Testis (tissue), 3 donors: Measurements from ENCODE around the gene CSH1. TPM values are rescaled to one million over a fixed set of nuclear protein-coding genes. Genes with fewer than 3 reads are reported as not detected.
"Not testable (repeated sequence)": the region's sequence is repeated elsewhere in the genome, so short reads cannot be mapped to it uniquely, and the experiment has no call there.

Source experiments
- DNase-seq: peaks from one replicate; pipeline ENCODE4 v3.0.0-alpha.2; 2019
- H3K27ac ChIP-seq, 2 donors: fragments of 200-600 bp; sonication (generic); one replicate each; pipeline ENCODE4 v1.5.1; 2019
- H3K27me3 ChIP-seq: fragments of 200-600 bp; sonication (generic); one replicate; pipeline ENCODE4 v1.5.1; 2019
- H3K36me3 ChIP-seq: fragments of 200-600 bp; sonication (generic); one replicate; pipeline ENCODE4 v1.5.1; 2017; ENCODE audit warnings: low read depth; ENCODE audit errors: missing control alignments
- H3K4me1 ChIP-seq: fragments of 200-600 bp; sonication (generic); one replicate; pipeline ENCODE4 v1.5.1; 2019
- H3K4me3 ChIP-seq, 2 donors: fragments of 200-600 bp; sonication (generic); one replicate each; pipeline ENCODE4 v1.5.1; 2017 to 2019
- H3K9me3 ChIP-seq: fragments of 200-600 bp; sonication (generic); one replicate; pipeline ENCODE4 v1.5.1; 2017
- POLR2A ChIP-seq: fragments of 450-650 bp; IDR thresholded peaks from one replicate; pipeline ENCODE4 v1.6.1; 2017; ENCODE audit warnings: antibody characterized with exemption, mild to moderate bottlenecking, moderate library complexity
- WGBS, 2 donors: methylation state at CpG; one replicate each; pipeline ENCODE4 v1.1.5; 2018; 5-methylcytosine and 5-hydroxymethylcytosine counted together
- intact Hi-C: fragments of 100-400 bp; cut with DNase I; formaldehyde crosslinking; loops from one replicate; pipeline ENCODE4 v1.15.1; 2023; ENCODE audit warnings: low total_unique reads
- polyA plus RNA-seq: library from polyadenylated mRNA; stranded (reverse); fragments of 350-450 nt; fragmentation: Illumina TruSeq; extraction: RNeasy Lipid Tissue Mini Kit (QIAGEN cat#74804); gene quantifications from one replicate; pipeline ENCODE4 v1.2.3, GENCODE V29; 2014; ENCODE audit warnings: low read depth, low replicate concordance; ENCODE audit not compliant: insufficient read depth
- total RNA-seq, 2 donors: library from RNA; depleted of rRNA; stranded (reverse); fragments of >200 nt; gene quantifications; one replicate each; pipeline ENCODE4 v1.2.3, GENCODE V29; 2016
- TF ChIP-seq, protein P1 (sequence below), 3 experiments: fragments of 450-650 bp in 2 of 3; fragments of 200-600 bp in 1 of 3; sonication (generic) in 1 of 3; IDR thresholded peaks; one replicate each; pipeline ENCODE4 v1.5.1; 2016 to 2019; ENCODE audit warnings: antibody characterized with exemption in 3 of 3, mild to moderate bottlenecking in 2 of 3, moderate library complexity in 1 of 3

Gene CSH1
- total and polyA plus RNA-seq, 3 donors from 2014 or later = 0.71 to 1.2 TPM; not detected in 1

DNA sequence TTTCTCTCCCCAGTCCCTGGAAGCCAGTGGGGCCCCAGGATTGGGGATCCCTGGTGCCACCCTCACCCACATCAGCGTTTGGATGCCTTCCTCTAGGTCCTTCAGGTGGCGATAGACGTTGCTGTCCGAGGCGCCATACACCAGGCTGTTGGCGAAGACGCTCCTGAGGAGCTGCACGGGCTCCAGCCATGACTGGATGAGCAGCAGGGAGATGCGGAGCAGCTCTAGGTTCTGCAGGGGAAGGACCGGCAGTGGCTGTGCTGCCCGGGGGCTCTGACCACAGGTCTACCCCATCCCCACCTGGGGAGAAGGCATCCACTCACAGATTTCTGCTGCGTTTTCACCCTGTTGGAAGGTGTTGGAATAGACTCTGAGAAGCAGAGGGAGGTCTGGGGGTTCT is 15.7 kb downstream of the CSH1 start:
- H3K27ac ChIP-seq = no peak overlapping the region
- TF ChIP-seq POLR2A = no peak
- TF ChIP-seq, protein P1, sequence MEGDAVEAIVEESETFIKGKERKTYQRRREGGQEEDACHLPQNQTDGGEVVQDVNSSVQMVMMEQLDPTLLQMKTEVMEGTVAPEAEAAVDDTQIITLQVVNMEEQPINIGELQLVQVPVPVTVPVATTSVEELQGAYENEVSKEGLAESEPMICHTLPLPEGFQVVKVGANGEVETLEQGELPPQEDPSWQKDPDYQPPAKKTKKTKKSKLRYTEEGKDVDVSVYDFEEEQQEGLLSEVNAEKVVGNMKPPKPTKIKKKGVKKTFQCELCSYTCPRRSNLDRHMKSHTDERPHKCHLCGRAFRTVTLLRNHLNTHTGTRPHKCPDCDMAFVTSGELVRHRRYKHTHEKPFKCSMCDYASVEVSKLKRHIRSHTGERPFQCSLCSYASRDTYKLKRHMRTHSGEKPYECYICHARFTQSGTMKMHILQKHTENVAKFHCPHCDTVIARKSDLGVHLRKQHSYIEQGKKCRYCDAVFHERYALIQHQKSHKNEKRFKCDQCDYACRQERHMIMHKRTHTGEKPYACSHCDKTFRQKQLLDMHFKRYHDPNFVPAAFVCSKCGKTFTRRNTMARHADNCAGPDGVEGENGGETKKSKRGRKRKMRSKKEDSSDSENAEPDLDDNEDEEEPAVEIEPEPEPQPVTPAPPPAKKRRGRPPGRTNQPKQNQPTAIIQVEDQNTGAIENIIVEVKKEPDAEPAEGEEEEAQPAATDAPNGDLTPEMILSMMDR (IDR thresholded peaks at IDR 0.05) = no peak
- no peaks in the 10 kb centered on the region for H3K36me3 ChIP-seq
- no peaks in the 10 kb centered on the region for H3K27me3 ChIP-seq
- 74 to 85% methylated on average over 8 to 12 of the region's 12 CpGs for WGBS, 2 donors
- no peak for DNase-seq
- H3K4me3 ChIP-seq = no peak overlapping the region
- intact Hi-C loops = no loop called here
- H3K4me1 ChIP-seq = no peaks in the 10 kb centered on the region
- H3K9me3 ChIP-seq = no peaks in the 10 kb centered on the region

DNA sequence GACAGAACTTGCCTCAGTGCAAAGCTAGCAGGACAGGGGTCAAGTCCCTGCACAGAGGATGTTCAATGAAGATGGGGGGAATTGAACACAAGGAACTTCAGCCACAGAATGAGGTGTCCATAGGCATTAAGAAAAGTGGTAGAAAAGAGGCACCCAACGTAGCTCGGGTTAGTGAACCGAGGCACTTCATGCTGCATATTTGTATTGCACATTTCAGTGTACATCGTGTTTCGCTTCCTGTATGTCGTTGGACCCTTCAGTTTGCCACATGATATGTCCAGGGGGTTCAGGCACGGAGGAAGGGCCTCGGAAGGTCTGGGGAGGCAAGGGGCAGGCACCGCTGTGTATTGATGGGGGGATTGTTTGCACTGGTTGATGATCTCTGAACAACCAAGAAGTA is 18.0 kb downstream of the CSH1 start:
- 92 to 94% methylated on average over 8 to 9 of the region's 9 CpGs for WGBS, 2 donors
- intact Hi-C loops = not testable (repeated sequence)

DNA sequence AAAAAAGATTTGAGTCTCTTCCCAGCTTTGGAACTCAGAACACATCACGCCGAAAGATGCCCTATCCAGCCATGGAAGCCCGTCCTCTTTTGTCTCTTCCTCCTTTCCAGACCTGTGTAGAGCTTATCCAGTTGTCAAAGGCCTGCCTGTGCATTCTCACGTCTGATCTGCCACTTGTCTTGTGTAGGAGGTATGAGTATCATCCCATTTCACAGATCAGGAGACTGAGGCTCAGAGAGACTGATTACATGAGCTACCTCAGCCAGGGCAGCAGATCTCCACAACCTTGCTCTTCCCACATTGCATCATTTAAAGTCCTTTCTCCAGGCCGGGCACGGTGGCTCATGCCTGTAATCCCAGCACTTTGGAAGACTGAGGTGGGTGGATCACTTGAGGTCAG is 21.7 kb downstream of the CSH1 start:
- intact Hi-C loops, H3K27ac ChIP-seq, H3K27me3 ChIP-seq, H3K36me3 ChIP-seq, DNase-seq, H3K9me3 ChIP-seq, H3K4me1 ChIP-seq, H3K4me3 ChIP-seq: not testable (repeated sequence)
- WGBS, 2 donors = 68 to 77% methylated on average over 6 of the region's 6 CpGs

More for the DNA sequence above, 18.0 kb downstream of the CSH1 start:
- not testable (repeated sequence) for H3K36me3 ChIP-seq, H3K9me3 ChIP-seq, H3K27me3 ChIP-seq, H3K27ac ChIP-seq, H3K4me1 ChIP-seq, H3K4me3 ChIP-seq, DNase-seq

DNA sequence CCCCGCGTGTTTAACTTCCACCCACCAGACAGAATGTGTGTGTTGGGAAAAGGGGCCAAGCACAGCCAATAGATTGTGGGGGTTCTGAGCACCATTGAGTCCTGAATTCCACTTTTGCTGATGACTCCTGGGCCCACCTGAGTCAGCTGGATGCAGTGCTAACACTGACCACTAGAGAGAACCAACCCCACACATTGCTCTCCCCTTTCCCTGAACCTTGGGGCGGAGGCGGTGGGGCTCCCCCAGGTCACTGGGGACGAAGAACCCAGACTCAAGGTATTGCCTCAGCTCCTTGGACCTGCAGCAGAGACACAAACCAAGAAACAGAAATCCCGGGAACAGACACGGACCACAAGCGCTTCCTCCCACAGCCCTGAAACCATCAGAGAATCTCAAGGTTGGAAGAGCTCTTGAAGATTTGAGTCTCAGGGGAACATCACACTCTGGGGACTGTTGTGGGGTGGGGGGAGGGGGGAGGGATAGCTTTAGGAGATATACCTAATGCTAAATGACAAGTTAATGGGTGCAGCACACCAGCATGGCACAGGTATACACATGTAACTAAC is 22.2 kb downstream of the CSH1 start:
- DNase-seq, H3K9me3 ChIP-seq, H3K4me1 ChIP-seq, H3K27me3 ChIP-seq, H3K36me3 ChIP-seq, H3K27ac ChIP-seq, intact Hi-C loops, H3K4me3 ChIP-seq: not testable (repeated sequence)
- 77 to 86% methylated on average over 5 to 6 of the region's 8 CpGs for WGBS, 2 donors

DNA sequence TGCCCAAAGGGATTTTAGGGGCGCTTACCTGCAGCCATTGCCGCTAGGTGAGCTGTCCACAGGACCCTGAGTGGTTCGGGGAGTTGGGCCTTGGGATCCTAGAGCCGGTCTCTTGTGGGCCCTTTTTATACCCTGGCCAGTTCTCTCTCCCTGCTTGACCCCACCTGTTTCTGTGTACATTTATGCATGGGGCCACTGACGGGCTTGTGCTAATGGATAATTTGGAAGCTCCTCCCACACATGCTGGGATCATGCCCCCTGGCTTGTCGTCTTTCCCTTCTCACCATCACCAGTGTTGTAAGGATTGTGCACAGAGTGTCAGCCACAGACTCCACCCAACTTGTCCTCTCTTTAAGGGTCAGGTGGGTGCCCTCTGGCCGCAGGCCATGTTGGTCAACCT is 22.8 kb downstream of the CSH1 start, which contains the start of gene CSH2:
Gene CSH2, minus strand, starts transcription at position 101 of the 400 bp plus-strand sequence. Its CDS starts 63 bp downstream, at position 38.
- H3K4me3 ChIP-seq, H3K27me3 ChIP-seq, H3K27ac ChIP-seq, H3K9me3 ChIP-seq, H3K36me3 ChIP-seq, DNase-seq, H3K4me1 ChIP-seq, intact Hi-C loops: not testable (repeated sequence)
- WGBS, 2 donors = 79% methylated on average over 5 of the region's 7 CpGs; no CpG with 5 or more reads in 1 of the 2 donors

DNA sequence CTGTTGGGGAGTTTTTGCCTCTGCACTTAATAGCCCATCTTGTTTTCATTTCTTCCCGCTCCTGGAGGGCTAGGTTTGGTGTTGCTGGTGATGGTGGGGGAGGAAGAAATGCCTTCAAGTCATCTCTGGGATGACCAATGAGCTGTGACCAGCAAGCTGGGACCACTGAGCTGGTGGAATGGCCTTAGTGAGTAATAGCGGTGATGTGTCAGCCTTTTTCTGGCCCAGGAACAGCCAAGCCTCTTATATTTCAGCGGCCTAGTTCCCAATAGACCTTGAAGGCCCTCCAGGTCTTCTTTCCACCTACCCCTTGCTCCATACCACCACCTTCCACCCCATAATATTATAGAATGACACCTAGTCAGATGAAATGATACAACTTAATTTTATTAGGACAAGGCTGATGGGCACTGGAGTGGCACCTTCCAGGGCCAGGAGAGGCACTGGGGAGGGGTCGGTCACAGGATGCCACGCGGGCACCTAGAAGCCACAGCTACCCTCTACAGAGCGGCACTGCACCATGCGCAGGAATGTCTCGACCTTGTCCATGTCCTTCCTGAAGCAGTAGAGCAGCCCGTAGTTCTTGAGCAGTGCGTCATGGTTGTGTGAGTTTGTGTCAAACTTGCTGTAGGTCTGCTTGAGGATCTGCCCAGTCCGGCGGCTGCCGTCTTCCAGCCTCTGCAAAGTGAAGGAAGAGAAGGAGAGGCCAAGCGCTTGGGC is 24.6 kb downstream of the CSH1 start:
- H3K27me3 ChIP-seq, H3K36me3 ChIP-seq, H3K4me3 ChIP-seq, H3K9me3 ChIP-seq, intact Hi-C loops, H3K27ac ChIP-seq, H3K4me1 ChIP-seq, DNase-seq: not testable (repeated sequence)
- WGBS, 2 donors = 93% methylated on average over 15 of the region's 15 CpGs

DNA sequence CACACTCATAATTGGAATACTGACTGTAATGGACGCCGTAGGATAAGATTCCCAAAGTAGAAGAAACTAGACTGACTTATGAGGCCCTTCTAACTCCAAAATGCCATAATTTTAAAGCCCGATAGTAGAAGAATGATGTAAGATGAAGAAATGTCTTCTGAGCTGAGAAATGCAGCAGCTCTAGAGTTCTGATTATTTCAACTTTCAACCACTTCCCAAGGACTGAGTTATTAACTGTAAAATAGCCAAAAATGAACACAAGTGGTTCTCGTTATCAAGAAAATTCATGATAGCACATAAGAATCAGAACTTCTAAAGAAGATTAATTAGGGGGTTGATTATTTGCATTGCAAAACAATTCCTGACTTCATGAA is 26.1 kb downstream of the CSH1 start:
- H3K27ac ChIP-seq, H3K4me3 ChIP-seq, intact Hi-C loops, H3K36me3 ChIP-seq, H3K4me1 ChIP-seq, H3K27me3 ChIP-seq, H3K9me3 ChIP-seq, DNase-seq: not testable (repeated sequence)
- WGBS, 2 donors = 80 to 88% methylated on average over 4 of the region's 4 CpGs
